ENCODE results near the gene TMEM273.
A peak's percentile ranks its signal among the peaks of the same experiment; 100 is the strongest.

The TMEM273 gene

GRCh38 chr10:49167425-49168170 is 20.6 kb downstream of the TMEM273 start:
- TF ChIP-seq ZFX (IDR thresholded peaks at IDR 0.05; ENCODE audit: borderline replicate concordance) = no peak
- TF ChIP-seq, protein P1, sequence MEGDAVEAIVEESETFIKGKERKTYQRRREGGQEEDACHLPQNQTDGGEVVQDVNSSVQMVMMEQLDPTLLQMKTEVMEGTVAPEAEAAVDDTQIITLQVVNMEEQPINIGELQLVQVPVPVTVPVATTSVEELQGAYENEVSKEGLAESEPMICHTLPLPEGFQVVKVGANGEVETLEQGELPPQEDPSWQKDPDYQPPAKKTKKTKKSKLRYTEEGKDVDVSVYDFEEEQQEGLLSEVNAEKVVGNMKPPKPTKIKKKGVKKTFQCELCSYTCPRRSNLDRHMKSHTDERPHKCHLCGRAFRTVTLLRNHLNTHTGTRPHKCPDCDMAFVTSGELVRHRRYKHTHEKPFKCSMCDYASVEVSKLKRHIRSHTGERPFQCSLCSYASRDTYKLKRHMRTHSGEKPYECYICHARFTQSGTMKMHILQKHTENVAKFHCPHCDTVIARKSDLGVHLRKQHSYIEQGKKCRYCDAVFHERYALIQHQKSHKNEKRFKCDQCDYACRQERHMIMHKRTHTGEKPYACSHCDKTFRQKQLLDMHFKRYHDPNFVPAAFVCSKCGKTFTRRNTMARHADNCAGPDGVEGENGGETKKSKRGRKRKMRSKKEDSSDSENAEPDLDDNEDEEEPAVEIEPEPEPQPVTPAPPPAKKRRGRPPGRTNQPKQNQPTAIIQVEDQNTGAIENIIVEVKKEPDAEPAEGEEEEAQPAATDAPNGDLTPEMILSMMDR (IDR thresholded peaks at IDR 0.05) = no peak
- no peak overlapping the region for H3K27ac ChIP-seq

GRCh38 chr10:49166484-49167400 is 21.4 kb downstream of the TMEM273 start:
- TF ChIP-seq, protein P1 (IDR thresholded peaks at IDR 0.05) = no peak
- TF ChIP-seq ZFX (IDR thresholded peaks at IDR 0.05; ENCODE audit: borderline replicate concordance) = no peak
- no peak overlapping the region for H3K27ac ChIP-seq

DNA sequence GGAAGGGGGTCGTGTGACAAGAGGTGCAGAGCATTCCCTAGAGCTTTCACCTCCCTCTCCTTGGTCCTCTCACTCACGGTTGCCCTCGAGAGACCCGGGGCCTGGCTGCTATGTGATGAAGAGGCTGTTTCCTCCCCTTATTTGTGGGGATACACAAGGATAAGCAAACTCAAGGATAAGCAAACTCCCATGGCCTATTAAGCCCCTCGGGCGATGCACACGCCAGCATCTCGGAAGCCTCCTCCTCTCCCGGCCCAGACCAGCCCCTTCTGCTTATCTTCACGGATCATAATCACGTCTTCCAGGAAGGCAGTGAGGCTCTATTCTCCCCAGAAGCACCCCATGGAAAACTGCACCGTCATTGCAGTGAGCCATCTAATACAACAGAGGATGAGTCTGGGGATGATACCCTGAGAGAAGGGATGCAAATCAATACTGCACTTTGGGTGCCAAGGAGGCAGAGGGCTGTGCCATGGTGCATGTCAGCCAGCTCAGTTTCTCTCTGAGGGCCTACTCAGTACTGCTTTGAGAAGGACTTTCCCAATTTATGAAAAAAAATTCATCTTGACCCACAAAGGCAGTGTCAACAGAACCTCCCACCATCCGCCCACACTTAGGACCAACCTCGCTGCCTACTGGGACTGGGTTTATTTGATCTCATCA is 22.2 kb downstream of the TMEM273 start:
- H3K27ac ChIP-seq = no peak overlapping the region
- TF ChIP-seq, protein P1 (IDR thresholded peaks at IDR 0.05) = no peak
- no peak for TF ChIP-seq ZFX (IDR thresholded peaks at IDR 0.05; ENCODE audit: borderline replicate concordance)

GRCh38 chr10:49165259-49165658 is 22.9 kb downstream of the TMEM273 start:
- no peak for TF ChIP-seq ZFX (IDR thresholded peaks at IDR 0.05; ENCODE audit: borderline replicate concordance)
- TF ChIP-seq, protein P1 (IDR thresholded peaks at IDR 0.05) = no peak

DNA sequence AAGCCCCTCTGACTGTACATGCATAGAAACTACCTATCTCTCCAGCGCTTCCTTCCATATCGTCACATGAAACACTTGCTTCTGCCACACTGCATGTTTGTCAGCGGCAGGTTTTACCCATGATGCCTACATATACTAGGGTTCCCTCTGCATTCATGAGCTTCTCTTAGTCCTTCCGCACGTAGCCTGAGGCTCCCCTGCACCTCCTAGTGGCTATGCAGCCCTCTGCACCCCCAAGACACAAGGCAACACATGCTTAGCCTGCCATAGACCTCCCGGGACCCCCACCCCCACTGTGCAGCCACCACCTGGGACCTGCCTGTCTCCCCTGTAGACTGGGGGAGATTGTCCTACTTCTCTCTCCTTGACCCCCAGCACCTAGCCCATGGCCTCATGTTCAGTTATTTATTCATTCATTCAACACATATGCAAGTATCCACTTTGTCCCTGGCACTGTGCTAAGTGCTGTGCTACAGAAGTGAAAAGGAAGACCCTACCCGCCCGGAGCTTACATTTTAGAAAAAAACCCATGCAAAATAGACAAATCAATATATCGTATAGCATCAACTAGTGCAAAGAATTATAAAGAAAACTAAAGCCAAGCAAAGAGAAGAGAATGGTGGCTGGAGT is 23.5 kb downstream of the TMEM273 start:
- TF ChIP-seq ZFX (IDR thresholded peaks at IDR 0.05; ENCODE audit: borderline replicate concordance) = no peak
- TF ChIP-seq, protein P1 (IDR thresholded peaks at IDR 0.05) = peak; percentile 38
- no peak overlapping the region for H3K27ac ChIP-seq

More at GRCh38 chr10:49165259-49165658, 22.9 kb downstream of the TMEM273 start:
- no peak overlapping the region for H3K27ac ChIP-seq

DNA sequence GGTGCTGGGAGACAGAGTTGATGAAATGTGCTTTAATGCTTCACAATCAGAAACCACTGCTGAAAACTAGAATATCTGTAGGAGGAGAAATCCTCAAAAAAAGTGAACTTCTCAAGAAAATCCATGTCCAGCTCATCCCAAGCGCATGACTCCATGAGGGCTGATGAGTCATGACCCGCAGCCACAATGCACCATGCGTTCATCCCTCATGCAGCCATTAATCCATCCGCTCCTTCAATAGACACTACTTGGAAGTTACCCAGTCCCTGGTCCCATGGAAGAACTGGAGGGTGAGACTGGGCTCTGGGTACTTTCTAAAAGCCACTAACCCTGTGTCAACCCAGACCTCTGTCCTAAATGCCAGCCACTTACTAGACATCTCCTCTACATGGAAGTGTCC is 24.4 kb downstream of the TMEM273 start:
- no peak for TF ChIP-seq ZFX (IDR thresholded peaks at IDR 0.05; ENCODE audit: borderline replicate concordance)
- TF ChIP-seq, protein P1 (IDR thresholded peaks at IDR 0.05) = no peak
- H3K27ac ChIP-seq = no peak overlapping the region

Measured in 22Rv1 (cell line).